Hematopoietic multipotent progenitor cell treated with erythropoietin and hydrocortisone succinate and interleukin-3 and kit ligand, for 15 days (in vitro differentiated cells): ENCODE measurements around the gene TTYH1.
"Not testable (repeated sequence)": the region's sequence is repeated elsewhere in the genome, so short reads cannot be mapped to it uniquely, and the experiment has no call there.

ENCODE experiments used
- DNase-seq: peaks from one replicate; pipeline ENCODE4 v3.0.0-alpha.2; 2015; ENCODE audit warnings: low spot score

The TTYH1 gene

DNA sequence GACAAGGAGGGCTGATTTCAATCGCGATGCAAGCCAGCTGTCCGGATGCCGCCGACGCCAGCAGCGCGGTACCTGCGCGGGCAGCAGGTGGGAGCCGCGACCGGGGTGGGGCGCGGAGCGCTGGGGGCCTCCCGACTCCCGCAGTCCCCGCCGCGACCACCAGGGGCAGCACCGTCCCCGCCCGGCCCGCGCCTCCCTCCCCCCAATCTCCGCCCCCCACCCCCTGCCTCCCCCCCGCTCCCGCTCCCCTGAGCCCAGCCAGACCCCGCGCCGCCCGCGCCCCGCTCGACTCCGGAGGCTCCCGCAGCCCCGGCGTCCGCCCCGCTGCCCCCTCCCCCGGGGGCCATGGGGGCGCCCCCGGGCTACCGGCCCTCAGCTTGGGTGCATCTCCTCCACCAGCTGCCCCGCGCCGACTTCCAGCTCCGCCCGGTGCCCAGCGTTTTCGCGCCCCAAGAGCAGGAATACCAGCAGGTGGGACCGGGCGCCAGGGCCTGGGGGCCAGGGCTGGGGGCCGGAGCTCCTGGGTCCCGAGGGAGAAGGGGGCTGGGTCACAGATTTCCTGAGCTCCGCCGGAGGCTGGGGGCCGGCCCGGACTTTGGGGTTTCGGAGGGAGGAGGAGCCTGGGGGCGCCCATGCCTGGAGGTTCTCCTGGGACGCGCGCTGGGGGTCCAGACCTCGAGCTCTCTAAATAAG is at the start of gene TTYH1:
Gene TTYH1, plus strand, starts transcription at position 257 of the 693 bp plus-strand sequence. Its CDS starts 89 bp downstream, at position 346.
- DNase-seq: no peak

DNA sequence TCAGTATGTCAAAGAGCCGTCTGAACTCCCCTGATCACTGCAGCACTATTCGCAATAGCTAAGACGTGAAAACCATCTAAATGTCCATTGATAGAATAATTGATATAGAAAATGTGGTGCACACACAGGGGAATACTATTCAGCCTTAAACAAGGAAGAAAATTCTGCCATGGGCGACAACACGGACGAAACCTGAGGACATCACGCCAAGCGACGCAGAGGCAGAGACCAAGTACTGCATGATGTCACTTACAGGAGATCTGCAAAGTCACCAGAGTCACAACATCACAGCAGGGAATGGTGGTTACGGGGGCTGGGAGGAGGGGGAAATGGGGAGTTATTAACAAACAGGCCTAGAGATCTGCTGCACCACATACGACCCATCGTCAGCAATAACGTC is 49.5 kb upstream of the TTYH1 start:
- DNase-seq: not testable (repeated sequence)

DNA sequence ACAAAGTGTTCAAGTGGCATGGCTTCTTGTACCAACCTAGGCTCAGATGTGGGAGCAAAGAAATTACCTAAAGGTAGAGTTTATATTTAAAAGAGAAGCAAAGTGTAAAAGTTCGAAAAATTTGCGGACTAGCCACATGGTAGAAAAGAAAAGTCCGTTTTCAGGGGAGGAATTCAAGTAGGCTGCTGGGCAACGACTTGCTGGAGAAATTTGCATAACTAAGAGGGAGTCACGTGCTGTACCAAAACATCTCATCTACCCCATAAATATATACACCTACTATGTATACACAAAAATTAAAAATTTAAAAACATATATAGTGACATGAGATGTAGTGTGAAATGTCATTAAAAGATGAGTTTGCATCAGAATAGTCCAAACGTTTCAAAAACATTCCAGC is 48.5 kb upstream of the TTYH1 start:
- DNase-seq: no peak

DNA sequence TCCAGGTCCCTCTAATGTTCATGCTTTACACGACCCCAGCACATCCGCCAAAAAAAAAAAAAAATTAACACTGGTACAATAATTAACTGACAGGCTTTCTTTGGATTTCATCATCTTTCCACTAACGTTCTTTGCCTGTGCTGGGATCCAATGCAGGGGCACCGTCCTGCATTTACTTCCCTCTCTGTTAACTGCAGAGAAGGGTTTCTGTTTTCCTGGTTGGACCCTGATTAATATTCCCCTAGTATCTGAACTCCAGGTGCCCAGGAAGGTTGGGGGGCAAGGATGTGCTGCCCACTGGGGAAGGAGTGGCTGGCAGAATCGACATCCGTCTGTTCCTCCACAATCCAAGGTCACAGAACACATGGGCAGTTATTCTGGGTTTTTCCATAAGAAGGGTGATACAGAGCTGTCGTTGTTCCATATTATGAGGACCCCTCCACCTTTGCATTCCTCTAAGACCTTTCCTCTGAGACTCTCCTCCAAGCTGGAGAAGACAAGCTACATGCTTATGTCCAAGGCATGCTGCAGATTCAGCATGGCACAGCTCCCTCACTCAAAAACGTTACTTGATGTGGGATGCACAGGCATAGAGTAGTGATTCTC is 46.1 kb upstream of the TTYH1 start:
- no peak for DNase-seq

DNA sequence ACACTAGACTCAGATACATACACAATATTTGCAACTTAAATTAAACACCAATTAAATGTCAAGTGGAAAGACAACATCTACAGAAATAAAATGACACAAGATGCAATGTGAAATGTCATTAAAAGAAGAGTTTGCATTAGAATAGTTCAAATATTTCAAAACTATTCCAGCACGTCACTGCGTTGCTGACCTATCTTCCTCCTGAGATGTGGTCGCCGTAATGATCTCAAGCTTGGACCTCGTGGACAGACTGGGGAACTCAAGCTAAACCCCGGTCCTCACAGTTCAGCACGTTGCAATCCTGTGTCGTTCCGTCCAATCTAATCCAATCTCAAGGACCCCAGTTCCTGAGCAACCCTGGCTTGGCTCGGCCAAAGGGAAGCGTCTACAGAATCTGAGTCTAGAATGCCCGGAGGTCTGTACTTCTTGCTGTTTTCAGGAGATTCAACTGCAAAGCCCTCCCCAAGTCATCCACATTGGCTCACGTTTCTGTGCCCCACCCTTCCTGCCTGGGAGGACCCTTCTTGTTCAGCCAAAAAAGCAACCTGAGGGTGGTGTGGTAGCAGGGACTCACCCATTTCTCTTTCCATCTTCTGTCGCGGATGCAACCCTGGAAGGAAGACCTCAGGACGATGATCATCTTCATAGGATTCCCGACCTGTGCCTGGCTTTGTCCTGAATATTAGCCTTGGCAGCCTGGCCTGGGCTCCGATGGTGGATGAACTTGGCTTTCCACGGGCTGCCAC is 45.4 kb upstream of the TTYH1 start:
- not testable (repeated sequence) for DNase-seq

DNA sequence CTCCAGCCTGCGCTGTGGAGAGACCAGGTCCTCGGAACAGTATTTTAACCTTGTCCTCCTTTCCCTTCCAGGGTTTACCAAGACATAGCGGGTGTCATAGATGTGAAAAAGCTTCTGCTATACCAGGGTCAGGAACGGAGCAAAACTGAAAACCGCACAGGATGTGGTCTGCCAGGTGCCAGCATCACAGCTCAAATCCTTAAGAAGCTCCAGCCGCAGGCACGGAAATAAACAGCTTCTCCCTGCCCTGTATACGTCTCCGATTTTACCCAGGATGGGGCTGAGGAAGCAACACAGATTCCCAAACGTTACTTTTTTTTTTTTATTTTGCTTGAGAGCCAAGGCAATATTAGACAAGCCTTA is 44.8 kb upstream of the TTYH1 start:
- not testable (repeated sequence) for DNase-seq

DNA sequence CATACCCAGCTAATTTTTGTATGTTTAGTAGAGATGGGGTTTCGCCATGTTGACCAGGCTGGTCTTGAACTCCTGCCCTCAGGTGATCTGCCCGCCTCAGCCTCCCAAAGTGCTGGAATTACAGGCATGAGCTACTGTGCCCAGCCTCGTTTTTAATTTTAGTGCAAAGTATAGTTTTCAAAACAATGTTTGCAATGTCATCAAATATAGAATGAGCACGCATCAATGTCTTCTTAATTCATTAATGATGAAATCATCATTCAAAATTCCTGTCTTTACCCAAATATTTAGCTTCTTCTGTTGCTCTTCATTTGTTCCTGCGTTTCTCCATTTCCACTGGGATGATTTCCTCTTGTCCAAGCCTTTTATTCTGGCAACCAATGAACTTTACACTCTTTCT is 43.8 kb upstream of the TTYH1 start:
- not testable (repeated sequence) for DNase-seq

DNA sequence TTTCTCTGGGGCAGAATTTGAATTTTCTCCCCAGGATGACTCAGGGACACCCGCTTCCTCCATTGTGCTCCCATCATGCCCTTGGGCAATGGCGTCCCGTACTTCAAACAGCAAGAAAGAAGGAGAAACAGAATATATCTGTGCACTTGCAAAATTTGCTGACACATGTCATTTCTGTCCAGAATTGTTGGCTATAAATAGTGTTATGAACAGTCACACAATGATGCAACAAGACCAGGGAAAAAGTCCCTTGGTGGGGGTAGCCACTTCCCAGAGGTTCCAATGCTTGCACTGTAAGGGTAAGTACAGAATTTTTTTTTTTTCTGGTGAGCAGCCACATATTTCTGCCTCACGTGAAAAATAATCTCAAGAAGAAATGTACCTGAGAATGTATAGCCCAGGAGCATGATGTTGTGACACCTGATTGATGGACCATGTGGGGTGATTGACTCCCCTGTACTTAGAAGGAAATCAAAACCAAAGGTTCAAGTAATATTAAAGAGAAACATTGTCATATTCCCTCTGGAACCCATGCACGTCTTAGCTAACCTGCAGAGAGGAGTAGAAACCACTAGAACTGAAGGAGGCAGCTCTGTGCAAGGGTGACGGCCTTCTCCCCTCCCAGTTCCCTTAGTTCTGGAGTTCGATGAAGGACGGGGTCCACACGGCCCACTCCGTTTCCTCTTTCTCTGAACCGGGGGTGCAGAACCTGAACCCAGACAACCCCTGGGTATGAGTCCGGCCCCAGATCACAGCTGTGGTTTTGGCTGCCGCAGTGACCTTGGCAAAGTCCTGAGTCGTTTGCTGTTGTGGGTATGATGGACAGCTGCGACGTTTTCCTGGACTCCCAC is 41.3 kb upstream of the TTYH1 start:
- no peak for DNase-seq

DNA sequence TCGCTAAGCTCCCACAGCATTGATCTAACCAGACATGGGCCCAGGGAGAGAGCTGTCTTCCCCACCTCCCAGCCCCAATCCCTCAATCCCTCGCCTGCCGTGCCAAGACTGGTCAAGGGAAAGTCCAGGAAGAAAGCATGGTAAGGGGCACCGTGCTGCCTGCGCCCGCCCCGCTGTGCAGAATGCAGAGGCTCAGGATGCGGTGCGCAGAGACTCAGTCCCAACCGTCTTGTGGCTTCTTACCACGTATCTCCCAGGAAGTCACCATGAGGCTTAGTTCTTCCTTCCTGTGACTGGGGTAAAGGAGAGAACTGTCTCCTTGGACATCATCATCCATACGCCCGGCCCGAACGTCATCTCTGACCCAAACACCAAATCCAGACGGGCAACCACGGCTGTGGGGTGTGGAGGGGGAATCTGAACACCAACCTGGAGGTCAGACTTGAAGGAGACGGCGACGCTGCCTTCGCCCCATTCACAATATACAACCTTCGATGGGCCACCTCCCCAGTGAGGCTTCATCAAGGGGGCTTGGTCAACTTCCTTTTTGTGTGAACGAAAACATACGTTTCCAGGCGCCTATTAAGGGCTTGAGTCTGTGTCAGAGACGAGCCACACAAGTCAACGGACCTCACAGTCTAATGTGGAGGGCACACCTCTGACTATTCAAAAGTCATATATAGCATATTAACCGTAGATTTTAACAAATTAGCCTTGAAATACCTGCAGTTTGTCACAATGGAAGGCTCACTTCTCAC is 39.9 kb upstream of the TTYH1 start:
- DNase-seq: not testable (repeated sequence)

DNA sequence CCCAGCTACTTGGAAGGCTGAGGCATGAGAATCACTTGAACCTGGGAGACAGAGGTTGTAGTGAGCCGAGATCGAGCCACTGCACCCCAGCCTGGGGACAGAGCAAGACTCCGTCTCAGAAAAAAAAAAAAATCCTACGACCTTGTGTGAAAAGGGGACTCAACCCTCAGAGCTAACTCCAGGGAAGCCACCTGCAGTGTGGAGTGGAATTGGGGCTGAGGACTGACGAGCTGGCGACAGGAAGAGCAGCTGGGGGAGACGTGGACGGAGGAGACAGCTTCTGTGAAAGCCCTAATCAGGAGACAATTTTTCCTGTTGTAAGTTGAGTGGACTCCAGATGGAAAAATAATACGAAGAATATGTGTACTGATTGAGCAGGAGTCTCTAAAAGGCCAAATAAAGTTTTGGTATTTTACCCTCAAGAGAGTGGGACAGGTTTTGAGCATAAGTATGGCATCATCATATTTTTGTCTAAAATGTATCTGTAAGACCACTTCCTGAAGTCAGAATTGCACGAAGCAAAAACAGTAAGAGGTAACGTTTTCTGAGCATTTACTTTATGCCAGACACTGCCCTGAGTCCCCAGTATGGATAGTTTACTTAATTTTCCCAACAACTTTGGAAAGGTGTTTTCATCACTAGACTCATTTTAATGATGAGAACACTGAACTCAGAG is 38.5 kb upstream of the TTYH1 start:
- DNase-seq: no peak

DNA sequence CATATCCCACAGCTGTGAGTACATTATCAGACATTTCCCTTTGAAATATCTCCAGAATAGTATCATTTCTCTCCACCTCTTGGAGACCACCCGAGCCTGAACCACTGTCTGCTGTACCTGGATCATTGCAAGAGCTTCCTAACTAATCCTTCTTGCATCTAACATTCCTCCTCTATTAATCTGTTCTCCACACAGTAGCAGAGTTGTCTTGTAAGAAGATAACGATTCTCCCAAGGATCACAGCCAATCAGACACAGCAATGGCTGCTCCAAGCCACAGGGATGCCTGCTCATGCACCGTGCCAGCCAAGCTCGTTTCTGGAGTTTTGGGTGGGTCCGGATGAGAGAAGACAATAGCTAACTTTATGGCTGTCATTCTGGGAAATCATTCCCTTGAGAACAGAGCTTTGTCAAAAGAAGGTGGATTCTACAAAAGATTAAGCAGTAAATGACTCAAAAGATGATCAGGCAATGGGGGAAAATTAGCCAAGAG is 36.0 kb upstream of the TTYH1 start:
- DNase-seq: no peak

DNA sequence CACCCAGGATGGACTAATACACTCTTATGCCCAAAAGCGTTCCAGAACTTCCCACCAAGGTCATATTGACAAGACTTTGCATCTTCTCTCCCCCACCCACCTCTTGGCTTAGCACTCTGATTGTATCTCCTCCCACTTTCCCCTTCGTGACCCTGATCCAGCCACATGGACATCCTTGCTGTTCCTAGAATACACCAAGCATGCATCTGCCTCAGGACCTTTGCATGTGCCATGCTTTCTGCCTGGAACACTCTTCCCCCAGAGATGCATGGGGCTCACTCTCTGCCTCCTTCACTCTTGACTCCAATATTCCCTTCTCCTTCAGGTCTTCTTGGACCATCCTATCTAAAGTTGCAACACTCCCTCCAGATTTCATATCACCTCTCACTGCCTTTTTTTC is 34.4 kb upstream of the TTYH1 start:
- no peak for DNase-seq

DNA sequence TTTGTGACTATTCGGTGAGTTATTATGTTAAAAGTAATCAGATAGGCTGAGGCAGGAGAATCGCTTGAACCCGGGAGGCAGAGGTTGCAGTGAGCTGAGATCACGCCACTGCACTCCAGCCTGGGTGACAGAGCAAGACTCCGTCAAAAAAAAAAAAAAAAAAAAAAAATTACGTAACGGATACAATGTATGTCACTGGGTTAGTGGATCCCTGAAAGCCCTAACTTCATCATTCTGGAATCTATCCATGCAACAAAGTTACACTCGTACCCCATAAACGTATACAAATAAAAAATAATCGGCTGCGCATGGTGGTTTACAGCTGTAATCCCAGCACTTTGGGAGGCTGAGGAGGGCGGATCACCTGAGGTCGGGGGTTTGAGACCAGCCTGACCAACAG is 33.2 kb upstream of the TTYH1 start:
- DNase-seq: not testable (repeated sequence)

DNA sequence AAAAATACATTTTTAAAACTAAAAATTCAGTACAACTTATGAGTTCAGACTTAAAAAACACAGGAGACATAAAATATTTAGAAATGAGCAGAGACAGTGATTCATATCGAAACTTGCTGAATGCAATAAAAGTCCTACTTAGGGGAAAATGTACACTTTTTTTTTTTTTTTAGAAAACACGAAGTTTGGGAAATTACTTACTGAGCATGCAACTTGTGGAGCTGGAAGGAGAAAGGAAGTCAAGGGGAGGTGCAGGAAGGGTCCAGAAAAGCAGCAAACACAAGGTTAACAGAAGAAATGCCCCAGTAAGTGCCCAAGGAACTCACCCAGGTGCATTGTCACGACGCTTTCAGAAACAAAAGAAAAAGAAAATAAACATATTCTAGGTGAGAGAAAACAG is 31.9 kb upstream of the TTYH1 start:
- DNase-seq: no peak

DNA sequence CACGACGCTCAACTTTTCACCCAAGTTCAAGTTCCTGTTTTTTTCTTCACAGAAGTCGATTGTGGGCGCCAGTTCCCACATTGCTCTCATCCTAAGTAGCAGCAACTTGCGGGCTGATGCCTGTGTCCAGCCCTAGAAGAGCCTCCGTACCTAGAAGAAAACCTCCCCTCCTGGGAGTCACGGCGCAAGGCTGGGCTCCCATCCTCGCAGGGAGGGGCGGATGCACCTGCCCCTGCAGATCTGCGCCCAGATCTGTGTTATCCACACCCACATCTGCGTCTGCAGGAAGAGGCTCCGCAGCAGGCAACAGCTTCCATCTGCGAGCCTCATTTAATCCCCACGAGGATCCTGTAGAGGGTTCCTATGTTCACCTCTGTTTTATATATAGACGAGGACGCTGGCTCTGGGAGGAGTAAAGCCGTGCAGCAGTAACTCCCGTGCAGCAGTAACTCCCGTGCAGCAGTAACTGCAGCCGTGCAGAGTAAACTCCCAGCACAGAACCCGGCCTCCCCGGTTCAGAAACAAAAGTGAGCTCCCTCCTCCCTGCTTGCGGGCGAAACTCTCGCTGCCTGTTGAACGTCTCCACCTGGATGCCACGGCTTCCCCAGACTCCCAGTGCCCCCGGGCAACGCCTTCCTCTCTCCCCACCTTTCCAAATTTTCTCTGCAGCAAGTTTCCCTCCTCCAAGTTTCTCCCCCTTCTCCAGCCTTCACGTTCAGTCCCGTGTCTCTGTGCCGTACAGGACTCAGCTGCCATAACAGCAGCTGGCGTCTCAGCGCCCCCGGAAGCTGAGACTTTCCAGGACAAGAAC is 27.1 kb upstream of the TTYH1 start:
- DNase-seq: no peak

DNA sequence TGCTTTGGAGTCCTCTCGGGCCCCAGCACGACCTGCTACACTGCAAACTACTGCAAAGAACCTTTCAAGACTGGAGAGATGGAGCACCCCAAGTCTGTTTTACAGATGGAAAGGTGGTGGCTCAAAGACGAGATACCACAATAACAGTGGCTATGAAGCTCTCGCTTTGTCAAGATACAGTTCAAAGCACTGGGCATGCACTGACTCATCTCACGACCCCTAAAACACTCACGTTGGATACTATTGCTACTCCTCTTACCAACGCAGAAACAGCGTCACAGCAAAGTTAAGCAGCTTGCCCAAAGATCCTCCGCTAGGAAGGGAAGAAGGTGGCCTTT is 26.5 kb upstream of the TTYH1 start:
- no peak for DNase-seq

DNA sequence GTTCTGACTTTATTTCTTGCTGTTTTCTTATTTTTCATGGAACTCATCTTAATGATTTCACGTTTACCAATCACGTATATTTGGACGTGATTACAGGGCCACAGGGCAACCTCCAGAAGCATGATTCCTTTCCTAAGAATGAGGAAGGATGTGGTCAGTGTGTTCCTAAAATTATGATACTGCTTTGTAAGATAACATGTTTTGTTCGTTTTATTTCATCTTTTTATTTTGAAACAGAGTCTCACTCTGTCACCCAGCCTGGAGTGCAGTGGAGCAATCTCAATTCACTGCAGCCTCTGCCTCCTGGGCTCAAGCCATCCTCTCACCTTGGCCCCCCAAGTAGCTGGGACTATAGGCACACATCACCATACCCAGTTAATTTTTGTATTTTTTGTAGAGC is 25.7 kb upstream of the TTYH1 start:
- no peak for DNase-seq

DNA sequence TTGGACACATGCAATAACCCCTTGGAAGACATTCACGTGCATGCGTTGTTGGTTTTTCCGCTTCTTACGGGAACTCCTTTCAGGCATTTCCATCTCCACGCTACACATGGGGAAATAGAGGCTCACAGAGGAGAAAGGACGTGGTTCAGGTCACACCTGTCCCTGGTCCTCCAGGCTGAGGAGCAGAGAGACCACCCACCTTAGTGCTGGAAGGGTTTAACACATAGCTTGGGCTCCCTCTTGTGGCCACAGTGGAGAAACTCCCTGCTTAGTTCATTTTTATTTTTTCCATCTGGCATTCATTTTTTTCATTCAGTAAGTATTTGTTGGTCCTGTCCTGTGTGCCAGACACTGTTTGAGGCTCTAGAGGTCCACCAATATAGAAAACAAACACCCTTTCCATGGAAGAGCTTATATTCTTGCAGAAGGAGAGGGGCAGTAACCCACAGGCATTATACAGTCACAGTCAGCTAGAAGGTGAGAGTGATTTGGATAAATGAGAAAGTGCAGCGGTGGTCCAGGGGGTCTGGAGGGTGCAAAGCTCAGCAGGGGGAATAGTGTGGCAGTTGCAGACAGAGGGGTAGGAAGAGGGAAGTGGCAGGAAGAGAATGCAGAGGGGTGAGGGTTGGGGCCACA is 24.2 kb upstream of the TTYH1 start:
- peak; percentile 29 for DNase-seq

DNA sequence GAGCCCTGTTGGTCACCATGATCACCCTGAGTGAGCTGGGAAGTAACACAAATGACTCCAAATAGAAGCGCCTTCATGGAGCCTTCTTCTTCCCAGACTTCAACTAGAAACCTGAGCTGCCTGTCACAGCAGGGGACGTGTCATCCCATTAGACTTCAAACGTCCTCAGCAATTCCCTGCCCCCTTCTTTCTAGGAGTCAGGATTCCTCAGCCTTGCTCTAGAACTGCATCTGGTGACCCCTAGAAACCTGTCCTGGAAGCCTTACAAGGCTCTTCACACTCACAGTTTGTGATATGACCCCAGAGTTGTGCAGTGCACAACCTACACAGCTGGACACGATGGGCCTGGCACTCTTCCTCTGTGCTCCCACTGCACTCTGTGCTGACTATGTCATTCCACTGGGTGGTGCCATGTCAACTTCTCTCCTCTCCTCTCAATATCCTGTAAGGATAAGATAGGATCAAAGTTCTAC is 23.6 kb upstream of the TTYH1 start:
- DNase-seq: no peak

DNA sequence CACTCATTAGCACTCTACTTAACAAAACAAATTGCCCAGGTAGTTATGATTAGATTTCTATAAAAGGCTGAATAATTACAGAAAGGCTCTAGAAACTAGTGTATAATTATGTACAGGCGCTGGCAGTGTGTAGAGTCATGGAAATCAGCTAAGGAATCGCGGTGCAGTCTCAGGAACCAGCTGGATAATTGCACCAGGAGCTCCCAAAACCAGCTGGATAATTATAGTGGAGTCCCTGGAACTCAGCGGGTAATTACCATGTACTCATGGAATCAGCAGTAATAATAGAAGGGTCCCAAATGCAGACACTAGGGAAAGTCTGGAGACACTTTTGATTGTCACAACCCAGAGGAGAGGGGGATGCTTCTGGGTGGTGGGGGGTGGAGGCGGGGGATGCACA is 23.2 kb upstream of the TTYH1 start:
- DNase-seq: no peak
